CD4-positive, alpha-beta T cell treated with Interleukin-12 subunit alpha and Interleukin-12 subunit beta, for 1 hour (primary cell): ENCODE data around the gene SPTSSA.
"Not testable (repeated sequence)": the region's sequence is repeated elsewhere in the genome, so short reads cannot be mapped to it uniquely, and the experiment has no call there.

Experiments used
- DNase-seq: peaks from one replicate; pipeline ENCODE4 v3.0.0-alpha.2; 2020

The SPTSSA gene

DNA sequence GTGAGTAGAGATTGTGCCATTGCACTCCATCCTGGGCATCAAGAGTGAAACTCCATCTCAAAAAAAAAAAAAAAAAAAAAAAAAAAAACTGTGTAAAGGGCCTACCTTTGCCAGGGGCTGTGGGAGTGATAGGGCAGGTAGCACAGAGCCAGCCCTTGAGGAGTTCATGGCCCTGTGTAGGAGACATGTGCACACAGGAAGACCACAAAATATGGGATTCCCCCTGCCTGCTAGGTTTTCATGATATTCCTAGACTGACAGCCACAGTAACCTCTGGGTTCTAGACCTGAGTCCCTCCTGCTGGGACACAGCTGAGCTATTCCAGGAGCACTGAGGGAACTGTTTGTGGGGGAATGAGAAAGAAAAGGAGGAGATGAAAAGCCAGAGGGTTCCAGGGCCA lies 8.3 kb upstream of the SPTSSA start:
- no peak for DNase-seq

- DNase-seq: no peak
These were observed 4.7 kb upstream of the SPTSSA start for GRCh38 chr14:34466691-34467090.

DNA sequence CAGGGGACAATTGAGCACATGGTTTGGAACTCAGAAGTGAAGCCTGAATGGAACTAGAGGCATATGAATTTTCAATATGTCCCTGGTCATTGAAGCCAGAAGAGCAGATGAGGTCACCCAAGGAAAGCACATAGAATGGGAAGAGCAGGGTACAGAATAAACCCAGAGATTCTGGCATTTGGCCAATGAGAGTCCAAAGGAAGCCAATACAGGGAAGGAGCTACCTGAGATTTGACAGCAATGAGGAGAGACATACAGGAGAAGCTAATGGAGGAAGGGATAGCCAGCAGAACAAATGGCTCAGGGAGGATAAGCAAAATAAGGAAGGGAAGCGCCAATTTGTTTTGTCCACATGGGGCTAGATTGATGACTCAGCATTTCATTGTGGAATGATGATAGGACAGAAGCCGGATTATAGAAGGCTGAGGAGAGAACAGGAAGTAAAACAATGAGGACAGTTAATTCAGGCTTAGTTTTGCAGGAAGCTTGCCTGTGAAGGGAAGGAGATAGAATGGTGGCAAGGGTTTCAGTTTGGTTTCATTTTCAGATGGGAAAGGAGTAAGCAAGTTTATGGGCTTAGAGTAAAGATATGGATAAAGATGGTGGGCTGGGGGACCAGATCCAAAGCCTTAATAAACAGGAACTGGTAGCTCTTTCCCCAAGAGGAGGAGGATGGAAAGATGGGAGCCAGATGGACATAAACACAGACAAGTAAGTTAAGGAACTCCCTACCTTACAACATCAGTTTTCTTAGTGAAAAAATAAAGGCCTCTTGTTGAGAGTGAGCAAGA lies 3.2 kb upstream of the SPTSSA start:
- DNase-seq: no peak

GRCh38 chr14:34463598-34463961 lies 1.5 kb upstream of the SPTSSA start:
- DNase-seq: no peak

GRCh38 chr14:34461334-34462131 lies 507 bp downstream of the SPTSSA start:
- DNase-seq: peak; percentile 22

DNA sequence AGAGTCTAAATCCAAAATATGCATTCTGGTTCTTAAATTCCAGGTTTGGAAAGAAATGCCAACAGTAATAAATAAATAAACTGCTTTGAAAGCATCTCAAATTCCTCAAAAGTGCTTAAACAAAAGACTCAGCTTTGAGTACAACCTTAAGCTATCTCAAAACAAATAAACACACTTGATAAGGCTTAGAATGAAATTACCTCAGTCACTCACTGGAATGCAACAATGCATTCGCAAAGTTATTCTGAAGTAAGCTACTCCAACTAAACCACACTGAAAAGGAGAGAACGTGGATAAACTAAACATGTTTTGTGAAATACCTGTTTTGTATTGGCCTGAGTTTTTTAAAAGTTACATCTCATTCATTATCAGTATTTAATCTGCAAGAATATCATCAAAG lies 1.2 kb downstream of the SPTSSA start:
- no peak for DNase-seq

DNA sequence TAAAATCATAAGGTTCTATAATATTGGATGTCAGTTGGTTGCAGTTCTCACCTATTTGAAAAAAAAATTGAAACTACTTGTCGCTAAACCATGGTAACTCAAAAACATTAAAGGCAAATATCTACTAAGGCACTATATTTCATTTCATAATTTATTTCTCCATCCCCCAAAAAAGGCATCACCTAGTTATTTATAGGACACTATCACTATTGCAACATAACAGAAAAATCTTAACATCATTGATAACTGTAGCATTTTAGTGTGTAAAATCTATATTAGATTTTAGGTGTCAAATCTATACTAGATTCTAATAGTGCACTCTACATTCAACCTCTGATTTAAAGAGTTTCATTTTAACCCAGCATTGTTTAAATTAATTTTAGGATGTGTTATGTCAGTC lies 1.7 kb downstream of the SPTSSA start:
- no peak for DNase-seq

DNA sequence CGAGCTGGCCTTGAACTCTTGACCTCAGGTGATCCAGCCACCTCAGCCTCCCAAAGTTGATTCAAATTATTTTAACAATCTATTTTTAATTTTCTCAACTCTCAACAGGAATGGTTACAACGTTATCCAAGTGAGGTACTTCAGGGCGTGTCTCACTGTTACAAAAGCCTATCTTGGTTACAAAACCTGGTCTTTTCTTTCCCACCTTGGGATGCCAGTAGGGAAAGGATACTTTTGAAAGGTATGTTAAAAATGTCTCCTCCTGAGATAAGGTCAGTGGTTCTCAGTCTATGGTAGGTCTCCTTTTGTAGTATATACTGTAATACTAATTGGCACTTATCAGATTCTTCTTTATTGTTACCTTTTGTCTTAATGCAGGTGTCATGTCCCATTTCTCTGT lies 4.9 kb downstream of the SPTSSA start:
- DNase-seq: no peak

DNA sequence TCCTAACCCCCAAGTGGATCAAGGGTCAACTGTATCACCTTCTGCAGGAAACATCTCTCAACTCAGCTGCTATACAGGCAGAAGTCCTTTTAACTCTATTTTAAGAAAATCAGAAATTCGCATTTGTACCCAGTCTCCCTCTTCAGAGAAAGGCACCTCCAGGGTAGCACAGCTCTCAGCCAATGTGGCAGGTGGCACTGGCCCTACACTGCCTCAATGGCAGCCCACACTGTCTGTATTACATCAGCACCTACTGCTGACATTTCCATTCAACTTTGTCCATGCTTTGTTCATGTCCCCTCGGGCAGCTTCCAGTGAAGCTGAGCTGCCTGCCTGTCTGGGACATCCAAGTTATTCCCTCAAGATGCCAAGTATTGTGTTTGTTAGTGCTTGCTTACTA lies 8.8 kb downstream of the SPTSSA start:
- DNase-seq: no peak

- DNase-seq: no peak
These were observed 9.7 kb downstream of the SPTSSA start for GRCh38 chr14:34452258-34452822.

DNA sequence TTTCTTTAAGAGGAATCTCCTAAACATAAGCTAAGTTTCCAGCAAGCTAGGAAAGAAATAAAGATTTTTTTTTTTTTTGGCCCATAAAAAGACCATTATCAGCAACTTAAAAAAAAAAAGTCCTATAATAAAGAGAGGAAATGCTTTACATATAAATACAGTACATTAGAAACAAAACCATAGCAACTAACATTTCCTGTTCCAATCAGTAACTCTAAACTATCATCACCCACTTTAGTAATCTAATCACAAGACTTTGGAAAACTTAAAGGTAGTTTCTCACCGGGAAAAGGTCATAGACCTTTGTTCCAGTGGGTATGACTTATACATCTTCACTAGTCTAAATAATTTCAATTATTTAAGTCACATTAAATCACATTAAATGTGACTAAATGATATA lies 11.1 kb downstream of the SPTSSA start:
- no peak for DNase-seq

DNA sequence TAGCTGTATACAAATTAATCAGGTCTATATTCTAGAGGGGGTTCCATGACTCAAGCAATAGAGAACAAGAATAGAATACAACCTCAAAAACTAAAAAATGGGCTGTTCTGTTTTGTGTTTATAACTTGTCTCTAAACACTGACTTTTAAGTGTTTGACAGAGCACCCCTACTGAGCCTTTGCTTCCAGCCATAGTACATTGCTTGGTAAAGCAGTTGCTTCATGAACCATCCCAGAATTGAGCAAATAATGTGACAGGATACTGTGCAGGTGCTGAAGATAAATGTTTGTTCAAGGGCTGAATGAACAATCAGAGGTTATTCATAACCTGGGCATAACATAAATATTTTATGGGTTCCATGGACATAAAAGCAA lies 11.5 kb downstream of the SPTSSA start:
- no peak for DNase-seq

DNA sequence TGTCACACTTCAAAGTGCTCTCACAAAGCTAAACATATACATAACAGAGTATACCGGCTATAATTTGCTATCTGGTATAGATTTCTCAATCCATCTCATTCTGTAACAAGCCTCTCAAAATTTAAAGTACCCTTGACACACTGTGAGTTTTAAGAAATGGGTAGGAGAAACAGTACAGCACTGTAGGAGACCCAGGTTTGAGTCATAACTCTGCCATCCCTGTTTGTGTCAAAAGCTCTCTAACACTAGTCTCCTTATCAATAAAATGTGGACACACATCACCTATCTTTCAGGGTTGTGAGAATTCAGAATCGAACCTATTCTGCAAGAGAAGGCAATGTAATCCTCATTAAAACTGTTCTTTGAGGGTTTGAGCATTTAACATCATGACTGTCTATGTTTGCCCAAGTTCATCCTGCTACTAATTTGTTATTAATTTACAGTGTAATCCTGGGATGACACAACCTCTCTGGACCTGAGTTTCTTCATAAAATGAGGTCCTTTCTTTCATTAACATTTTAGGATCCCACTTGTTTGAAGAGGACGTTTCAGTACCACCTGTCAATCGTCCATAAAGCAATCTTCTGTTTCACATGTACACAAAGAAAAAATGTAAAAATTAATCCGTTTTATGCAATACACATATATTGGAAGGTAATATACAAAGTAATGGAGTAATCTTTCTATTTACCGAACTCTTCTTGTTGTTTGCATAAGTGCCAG lies 12.1 kb downstream of the SPTSSA start:
- no peak for DNase-seq

GRCh38 chr14:34439090-34439489 lies 22.9 kb downstream of the SPTSSA start:
- DNase-seq: no peak

DNA sequence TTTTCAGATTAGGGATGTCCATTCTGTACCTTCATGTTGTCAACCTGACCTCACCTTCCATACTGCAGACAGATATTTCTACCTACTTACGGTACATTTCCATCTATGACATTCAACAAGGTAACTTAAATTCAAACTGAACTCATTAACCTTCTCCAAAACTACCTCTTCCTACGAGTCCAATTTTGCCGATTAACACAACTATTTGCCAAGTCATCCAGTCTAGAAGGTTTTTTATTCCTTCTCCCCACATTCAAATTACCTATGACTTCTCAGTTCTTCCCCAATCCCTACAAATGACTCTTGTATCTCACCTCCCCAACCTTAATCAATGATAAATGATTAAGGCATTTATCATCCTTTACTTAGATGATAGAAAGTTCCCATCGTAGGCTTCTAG lies 23.6 kb downstream of the SPTSSA start:
- DNase-seq: no peak

DNA sequence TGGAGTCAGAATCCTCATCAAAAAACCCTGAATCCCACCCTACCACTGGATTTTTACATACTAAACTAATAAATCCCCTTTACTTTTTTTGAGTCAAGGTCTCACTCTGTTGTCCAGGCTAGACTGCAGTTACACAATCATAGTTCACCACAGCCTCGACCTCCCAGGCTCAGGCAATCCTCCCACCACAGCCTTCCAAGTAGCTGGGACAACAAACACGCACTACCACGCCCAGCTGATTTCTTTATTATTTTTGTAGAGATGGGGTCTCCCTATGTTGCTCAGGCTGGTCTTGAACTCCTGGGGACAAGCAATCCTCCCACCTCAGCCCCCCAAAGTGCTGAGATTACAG lies 24.3 kb downstream of the SPTSSA start:
- no peak for DNase-seq

DNA sequence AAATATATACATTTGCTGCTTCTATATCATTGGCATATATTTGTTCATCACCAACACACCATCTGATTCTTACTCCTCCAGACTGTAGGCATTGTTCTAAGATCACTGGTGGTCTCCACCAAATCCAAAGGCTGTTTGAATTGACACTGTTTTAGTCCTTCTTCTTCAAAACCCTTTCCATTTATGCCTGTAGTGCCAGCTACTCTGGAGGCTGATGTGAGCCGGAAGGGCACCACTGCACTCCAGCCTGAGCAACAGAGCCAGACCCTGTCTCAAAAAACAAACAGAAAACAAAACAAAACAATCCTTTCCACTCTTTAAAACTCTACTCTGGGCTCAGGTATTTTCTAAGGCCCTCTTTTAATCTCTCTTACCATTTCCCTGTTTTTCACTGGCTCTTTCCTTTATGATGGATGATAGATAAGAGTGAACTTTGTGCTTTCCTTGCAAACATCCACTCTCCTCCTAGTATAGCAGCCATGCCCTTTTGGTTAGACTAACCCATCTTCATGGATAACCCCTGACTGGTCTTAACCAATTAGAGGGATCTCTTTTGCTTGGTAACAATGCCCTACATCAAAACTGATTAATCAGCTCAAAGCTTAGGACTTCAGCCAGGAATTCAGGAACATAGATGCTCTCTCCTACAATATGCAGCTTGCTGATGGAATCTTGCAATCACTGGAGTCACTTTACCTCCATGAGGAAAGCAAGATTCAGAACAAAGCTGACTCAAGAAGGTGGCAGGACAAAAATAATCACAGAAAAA lies 24.9 kb downstream of the SPTSSA start:
- no peak for DNase-seq

- DNase-seq: no peak
These were observed 25.7 kb downstream of the SPTSSA start for GRCh38 chr14:34436118-34436905.

DNA sequence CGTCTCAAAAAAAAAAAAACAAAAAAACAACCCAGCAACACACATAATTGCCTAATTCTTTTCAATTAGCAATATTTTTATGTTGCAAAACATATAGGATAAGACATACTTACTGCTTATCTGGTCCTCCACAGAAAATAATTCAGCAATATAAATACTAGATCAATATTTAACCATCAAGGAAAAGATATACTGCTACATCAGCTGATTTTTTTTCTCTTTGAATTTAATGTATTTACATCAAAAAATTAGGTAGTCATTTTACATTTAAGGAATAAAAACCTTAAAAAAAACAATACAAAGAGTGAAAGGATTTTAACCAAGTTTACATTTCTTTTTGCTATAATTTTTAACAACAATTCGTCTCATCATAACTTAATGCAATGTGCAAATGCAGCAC lies 28.1 kb downstream of the SPTSSA start:
- no peak for DNase-seq

- DNase-seq: not testable (repeated sequence)
These were observed 34.0 kb downstream of the SPTSSA start for GRCh38 chr14:34428102-34428466.

DNA sequence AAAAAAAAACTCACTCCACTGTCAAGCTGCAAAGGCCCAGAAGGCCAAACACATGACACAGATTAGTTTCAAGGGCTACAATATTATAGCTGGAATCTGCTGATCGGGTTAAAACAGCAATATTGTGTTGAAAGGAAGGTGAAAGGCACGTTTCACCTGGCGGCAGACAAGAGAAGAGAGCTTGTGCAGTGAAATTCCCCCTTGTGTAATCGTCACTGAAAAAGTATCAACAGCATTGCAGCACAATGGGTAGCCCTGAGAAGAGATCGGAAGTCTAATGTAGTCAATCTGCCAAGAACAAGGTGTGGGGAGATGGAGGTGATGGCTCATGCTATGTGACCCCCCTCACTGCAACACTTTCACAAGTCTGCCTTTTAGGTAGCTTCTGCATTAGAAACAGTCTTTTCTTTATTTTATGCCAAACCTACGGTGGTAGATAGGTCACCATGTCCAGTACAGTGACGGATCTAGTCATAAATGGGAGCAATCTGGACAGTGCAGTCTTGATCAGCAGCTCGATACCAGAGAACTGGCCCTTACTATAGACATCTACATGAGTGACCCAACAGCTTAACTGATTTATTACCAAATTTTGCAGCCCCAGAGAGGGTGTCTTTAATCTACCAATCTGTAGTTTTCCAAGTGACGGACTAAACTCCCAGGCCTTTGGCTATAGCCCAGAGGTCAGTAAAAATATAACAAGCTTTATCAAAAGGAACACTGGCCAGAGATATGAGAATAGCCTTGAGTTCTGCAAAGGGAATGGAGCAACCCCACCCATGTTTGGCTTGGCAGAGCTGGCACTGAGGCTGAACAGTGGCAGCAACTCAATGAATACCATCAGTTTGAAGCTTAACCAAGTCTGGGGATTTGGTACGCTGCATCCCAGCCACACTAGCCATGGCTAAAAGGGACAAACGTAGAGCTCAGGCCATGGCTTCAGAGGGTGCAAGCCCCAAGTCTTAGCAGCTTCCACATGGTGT lies 35.4 kb downstream of the SPTSSA start:
- no peak for DNase-seq
